Mesothelial cell of epicardium (in vitro differentiated cells): ENCODE measurements around the gene USP6NL. TPM values are rescaled to one million over a fixed set of nuclear protein-coding genes. Genes with fewer than 3 reads are reported as not detected.
A peak's percentile ranks its signal among the peaks of the same experiment; 100 is the strongest.

Source experiments
- DNase-seq, 2 experiments: peaks; one replicate each; pipeline ENCODE4 v3.0.0; 2021; ENCODE audit warnings: low spot score in 2 of 2; ENCODE audit not compliant: unreplicated experiment in 2 of 2
- H3K27ac Mint-ChIP-seq: 2 replicates; pipeline ENCODE4 v1.8.0; 2021; ENCODE audit warnings: mixed read lengths
- H3K27me3 Mint-ChIP-seq: 2 replicates; pipeline ENCODE4 v1.8.0; 2021; ENCODE audit warnings: low read depth, mixed read lengths
- H3K36me3 Mint-ChIP-seq: 2 replicates; pipeline ENCODE4 v1.8.0; 2021; ENCODE audit warnings: mixed read lengths
- H3K4me1 Mint-ChIP-seq: 2 replicates; pipeline ENCODE4 v1.8.0; 2021; ENCODE audit warnings: mixed read lengths
- H3K4me3 Mint-ChIP-seq: 2 replicates; pipeline ENCODE4 v1.8.0; 2021; ENCODE audit warnings: mild to moderate bottlenecking, moderate library complexity, mixed read lengths
- H3K9me3 Mint-ChIP-seq: 2 replicates; pipeline ENCODE4 v1.8.0; 2021; ENCODE audit warnings: mixed read lengths
- CTCF ChIP-seq: fragments of 200-600 bp; sonication (generic); IDR thresholded peaks from one replicate; pipeline ENCODE4 v1.5.0; 2021; ENCODE audit warnings: antibody characterized with exemption; ENCODE audit not compliant: unreplicated experiment
- total RNA-seq: library from RNA; stranded (reverse); gene quantifications from 3 replicates; pipeline ENCODE4 v1.2.1, GENCODE V29; 2021

The USP6NL gene
- total RNA-seq, 1 donor from 2014 or later = 35.8 TPM

DNA sequence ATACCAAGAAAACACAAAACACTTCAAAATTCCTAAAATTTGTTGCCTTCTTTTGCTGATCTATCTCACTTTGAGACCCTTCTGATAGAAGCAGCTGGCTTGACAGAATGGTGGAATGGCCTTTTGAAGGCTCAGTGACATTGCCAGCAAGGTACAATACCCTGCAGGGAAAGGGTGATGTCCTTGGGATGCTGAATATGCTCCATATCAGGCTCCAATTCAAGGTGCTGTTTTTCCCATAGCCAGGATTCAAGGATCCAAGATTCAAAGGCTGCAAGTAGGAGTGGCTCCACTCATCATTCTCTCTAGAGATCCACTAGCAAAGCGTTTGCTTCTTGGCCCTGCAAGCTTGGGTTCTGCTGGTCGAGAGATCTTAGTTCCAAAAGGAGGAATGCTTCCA is 120.4 kb downstream of the USP6NL start:
- Mint-ChIP-seq H3K4me3 (no peak overlapping the region), H3K9me3 (peaks cover 7% of the 10 kb centered on the region), H3K27me3 (no peaks in the 10 kb centered on the region), H3K27ac (no peak overlapping the region), H3K36me3 (peaks cover 34% of the 10 kb centered on the region), H3K4me1 (no peaks in the 10 kb centered on the region)
- TF ChIP-seq CTCF = no peak
- no peak for DNase-seq

GRCh38 chr10:11489591-11489990 is 121.9 kb downstream of the USP6NL start:
- DNase-seq = no peak
- Mint-ChIP-seq H3K27ac (no peak overlapping the region), H3K4me3 (no peak overlapping the region), H3K9me3 (peaks cover 7% of the 10 kb centered on the region), H3K4me1 (no peaks in the 10 kb centered on the region), H3K36me3 (peaks cover 34% of the 10 kb centered on the region), H3K27me3 (no peaks in the 10 kb centered on the region)
- TF ChIP-seq CTCF = no peak

DNA sequence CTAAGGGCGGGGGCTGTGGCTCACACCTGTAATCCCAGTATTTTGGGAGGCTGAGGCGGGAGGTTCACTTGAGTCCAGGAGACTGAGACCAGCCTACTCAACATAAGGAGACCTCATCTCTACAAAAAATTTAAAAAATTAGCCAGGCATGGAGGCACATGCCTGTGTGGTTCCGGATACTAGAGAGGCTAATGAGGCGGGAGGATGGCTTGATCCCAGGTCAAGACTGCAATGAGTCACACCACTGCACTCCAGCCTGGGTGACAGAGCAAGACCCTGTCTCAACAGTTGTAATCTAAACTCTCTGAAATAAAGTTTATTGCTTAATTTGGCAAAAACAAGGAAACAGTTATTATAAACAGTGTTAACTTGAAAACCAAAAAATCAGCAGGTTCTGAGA is 123.3 kb downstream of the USP6NL start:
- Mint-ChIP-seq H3K36me3 (peaks cover 32% of the 10 kb centered on the region), H3K4me1 (peaks cover under 1% of the 10 kb centered on the region), H3K4me3 (no peak overlapping the region), H3K27me3 (no peaks in the 10 kb centered on the region), H3K27ac (no peak overlapping the region), H3K9me3 (peaks cover 4% of the 10 kb centered on the region)
- DNase-seq = no peak
- no peak for TF ChIP-seq CTCF

DNA sequence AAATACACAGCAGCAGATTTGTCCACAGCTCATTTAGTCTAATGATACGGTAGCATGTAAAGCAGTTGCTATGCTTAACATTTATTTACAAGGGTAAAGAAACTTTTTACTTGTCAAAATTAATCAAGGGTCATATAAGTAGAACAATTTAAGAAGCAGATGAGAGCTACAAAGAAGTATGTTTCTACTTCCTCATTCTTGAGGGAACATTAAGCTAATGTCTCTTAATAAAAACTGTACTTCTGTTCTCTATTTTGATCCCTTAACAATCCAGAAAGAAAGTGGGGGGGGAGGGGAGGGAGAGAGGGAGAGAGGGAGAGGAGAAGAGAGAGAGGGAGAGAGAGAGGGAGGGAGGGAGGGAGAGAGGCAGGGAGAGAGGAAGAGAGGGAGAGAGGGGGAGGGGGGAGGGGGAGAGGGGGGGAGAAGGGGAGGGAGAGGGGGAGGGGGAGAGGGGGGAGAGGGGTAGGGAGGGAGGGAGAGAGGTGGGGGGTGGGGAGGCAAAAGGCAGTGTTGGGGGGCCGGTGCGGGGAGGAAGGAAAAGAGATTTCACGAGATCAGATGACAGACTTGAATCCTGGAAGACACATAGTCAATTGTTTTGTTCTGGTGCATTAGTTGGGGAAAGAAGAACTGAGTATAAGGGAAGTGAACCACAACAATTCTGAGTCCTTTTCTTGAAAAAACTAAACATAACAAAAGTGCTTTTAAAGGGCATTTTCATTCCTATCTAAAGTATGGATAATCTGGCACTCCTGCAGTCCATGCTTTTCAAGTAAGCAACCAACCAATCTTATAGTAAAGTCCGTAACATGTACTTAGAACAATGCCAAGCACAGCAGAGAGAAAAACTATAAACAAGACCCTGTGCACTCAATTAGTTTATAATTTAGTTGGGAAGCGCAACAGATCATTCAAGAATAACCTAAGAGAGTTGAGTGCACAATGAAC is 128.0 kb downstream of the USP6NL start:
- no peak for DNase-seq
- no peak overlapping the region for H3K4me3 Mint-ChIP-seq
- H3K4me1 Mint-ChIP-seq = peaks cover 4% of the 10 kb centered on the region
- H3K27me3 Mint-ChIP-seq = no peaks in the 10 kb centered on the region
- H3K36me3 Mint-ChIP-seq = peaks cover 30% of the 10 kb centered on the region
- peaks cover 4% of the 10 kb centered on the region for H3K9me3 Mint-ChIP-seq
- H3K27ac Mint-ChIP-seq = peak overlapping the region; percentile 39
- TF ChIP-seq CTCF = no peak

GRCh38 chr10:11482306-11482705 is 129.1 kb downstream of the USP6NL start:
- DNase-seq = no peak
- peaks cover 4% of the 10 kb centered on the region for H3K4me1 Mint-ChIP-seq
- peaks cover 4% of the 10 kb centered on the region for H3K9me3 Mint-ChIP-seq
- peak; percentile 56 for TF ChIP-seq CTCF
- no peak overlapping the region for H3K27ac Mint-ChIP-seq
- H3K36me3 Mint-ChIP-seq = peaks cover 30% of the 10 kb centered on the region
- H3K27me3 Mint-ChIP-seq = no peaks in the 10 kb centered on the region
- H3K4me3 Mint-ChIP-seq = no peak overlapping the region
